HG03469 (cell line): ENCODE data around the gene SERPINB1.

ENCODE experiments used
- ATAC-seq: cut with Tn5 transposase; IDR thresholded peaks from one replicate; pipeline ENCODE4 v1.9.1; 2021; ENCODE audit warnings: mild to moderate bottlenecking, moderate library complexity, moderate number of reproducible peaks; ENCODE audit not compliant: unreplicated experiment

The SERPINB1 gene

DNA sequence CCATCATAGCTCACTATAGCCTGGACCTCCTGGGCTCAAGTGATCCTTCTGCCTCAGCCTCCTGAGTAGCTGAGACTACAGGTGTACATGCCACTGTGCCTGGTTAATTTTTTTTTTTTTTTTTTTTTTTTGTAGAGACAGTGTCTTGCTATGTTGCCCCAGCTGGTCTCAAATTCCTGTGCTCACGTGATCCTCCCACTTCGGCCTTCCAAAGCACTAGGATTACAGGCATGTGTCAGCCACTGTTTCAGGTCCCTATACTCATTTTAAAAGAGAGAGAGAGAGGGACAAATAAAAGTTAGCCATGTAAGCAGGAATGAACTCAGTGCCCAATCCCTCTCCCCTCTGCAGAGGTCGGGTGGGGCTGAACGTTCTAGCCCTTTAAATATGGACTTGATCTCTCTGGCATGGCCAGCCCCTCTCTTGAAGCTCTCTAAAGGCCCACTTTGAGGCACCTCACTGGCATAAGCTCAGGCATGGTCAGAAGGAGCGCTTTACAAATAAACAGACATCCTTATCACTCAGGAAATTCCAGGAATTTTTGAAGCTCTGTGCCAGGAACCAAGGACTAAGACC lies 9.0 kb upstream of the SERPINB1 start:
- ATAC-seq = no peak

DNA sequence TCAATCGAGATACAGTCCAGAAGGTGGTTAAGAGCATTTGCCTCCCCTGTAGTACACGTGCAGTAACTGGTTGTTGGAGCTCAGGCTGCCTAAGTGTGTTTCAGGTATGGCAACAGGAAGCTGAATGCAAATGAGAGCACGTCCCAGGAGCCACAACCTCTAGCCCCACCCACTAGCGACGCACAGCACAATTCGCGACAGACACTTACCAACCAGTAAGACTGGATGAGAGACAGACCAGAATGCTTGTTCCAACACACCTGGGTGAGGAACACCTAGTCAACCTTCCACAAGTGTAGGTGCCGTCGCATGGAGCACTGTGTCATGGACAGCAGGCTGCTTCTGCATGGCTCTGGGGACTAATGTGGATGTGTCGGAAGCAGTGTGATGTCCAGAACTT lies 7.2 kb upstream of the SERPINB1 start:
- no peak for ATAC-seq

DNA sequence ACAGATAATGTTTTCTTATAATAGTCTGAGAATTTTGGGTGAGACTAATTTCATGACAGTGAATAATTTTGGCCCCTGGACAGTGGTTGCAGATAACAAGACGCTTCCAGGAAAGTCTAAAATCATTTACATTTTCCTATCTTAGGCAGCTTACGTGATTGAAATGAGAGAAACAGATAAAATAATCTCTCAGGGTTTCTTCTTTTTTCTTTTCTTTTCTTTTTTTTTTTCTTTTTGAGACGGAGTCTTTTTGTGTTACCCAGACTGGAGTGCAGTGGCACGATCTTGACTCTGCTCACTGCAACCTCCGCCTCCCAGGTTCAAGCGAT lies 4.2 kb upstream of the SERPINB1 start:
- no peak for ATAC-seq

- ATAC-seq = no peak
Observed at GRCh38 chr6:2844008-2844407, 2.3 kb upstream of the SERPINB1 start.

DNA sequence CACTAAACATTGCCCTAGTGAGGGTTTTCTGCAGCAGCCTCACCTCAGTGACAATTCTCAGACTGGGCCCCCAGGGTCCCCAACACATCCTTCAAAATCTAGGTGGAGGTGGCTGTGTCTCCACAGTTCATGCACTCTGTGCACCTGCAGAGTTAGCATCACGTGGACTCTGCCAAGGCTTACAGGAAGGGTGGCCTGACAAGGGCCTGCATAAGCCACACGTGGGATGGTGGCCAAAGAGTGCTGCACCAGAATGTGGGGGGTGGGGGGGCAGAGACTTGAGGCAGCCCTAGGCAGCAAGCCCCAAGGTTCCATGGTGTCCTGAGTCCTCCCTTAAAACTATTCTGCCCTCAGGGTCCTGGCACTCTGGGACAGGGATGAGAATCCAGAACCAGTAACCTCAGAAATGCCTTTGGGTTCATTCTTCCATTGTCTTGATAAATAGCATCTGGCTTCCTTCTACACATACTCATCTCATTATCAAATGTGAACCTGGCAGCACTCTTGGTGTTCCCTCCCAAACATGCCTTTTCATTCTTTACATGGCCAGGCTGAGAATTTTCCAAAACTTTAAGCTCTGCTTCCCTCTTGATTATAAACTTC lies 1.6 kb upstream of the SERPINB1 start:
- no peak for ATAC-seq

DNA sequence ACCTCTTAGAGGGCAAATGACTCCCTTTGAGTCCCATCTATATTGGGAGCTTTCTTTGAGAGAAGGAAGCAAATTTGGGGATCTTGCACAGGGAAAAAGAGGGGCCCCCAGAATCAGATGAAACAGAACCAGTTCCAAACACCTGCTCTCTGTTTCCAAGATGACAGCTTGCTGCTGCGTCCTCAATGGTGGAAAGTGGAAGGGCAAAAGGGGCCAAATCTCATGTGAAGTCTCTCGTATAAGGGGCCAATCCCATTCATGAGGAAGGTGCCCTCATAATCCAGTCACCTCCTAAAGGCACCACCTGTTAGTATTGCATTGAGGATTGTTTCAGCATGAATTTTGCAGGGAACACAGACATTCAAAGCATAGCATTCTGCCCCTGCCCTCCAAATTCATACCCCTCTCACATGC lies 483 bp upstream of the SERPINB1 start:
- no peak for ATAC-seq

DNA sequence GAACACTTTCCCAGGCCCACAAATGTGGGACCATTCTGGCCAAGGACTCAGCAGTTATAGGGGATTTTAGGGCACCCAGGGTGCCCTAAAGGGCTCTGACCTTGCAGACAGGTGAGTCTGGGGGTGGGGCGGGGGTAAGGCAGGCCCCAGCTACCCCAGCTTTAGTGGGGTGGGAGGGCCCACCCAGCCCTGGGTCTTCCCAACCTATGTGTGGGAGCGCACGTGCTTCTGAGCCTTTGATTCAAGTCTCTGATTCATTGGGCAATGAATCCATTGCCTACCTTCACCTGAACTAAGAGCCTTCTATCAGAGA lies 958 bp downstream of the SERPINB1 start:
- no peak for ATAC-seq

DNA sequence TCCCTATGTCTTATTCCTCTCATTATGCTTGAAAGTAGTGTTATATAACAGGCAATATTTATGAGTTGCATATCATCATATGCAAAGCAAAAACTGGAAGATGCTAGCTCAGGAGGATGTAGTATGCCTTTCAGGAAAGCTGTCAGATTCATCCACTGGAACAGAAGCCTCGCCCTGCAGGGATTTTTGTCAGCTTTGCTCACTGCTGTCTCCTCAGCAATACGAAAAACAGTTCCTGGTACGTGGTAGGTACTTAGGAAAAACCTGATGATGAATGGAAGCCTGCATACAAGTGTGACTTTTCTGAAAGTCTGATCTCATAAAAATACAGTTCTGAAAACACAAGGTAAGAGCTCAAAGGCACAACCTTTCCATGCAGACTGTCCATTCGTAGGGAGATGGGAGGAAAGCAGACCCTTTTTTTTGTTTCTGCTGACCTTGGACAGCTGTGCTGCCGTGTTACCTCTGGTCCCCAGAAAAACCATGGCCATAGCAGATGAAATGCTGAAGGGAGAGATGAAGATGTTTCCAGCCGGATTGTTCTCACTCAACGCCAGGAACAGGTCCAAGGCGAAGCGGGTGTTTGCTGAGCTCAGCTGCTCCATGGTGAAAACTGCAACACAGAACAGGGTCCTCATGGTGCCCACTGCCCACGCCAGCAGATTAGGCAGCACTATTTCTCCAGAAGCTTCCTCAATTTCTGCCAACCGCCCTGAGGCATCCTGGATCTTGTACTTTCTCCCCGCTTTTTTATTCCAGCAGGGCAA lies 1.5 kb downstream of the SERPINB1 start:
- ATAC-seq = no peak

- ATAC-seq = no peak
Observed at GRCh38 chr6:2839195-2839981, 2.3 kb downstream of the SERPINB1 start.

DNA sequence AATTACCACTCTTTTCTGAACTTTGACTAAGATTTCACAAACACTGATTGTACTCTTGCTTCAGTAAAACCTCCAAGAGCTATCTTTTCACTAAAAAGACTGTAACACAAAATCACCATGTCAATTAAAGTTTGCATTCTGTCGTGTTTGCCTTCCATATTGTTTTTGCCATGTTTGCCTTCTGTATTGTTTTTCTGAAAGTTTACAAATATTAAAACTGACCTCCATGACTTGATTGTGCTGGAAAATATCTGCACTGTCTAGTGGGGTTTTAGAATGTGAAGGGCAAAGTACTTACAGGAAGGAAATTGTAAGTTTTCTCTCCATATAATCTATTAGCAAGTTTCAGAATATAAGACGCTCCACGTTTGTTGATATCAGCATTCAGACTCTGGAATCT lies 3.4 kb downstream of the SERPINB1 start:
- ATAC-seq = no peak

DNA sequence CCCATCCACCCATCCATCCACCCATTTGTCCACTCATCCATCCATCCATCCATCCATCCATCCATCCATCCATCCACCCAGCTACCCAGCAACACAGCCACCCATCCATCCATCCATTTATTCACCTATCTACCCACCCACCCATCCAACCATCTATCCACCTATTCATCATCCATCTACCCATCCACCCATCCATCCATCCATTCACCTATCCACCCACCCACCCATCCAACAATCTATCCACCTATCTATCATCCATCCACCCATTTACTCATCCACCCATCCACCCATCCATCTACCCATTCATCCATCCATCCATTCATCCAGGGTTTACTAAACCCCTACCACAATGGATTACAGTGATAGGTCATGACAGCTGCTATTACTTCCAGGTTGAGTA lies 7.4 kb downstream of the SERPINB1 start:
- no peak for ATAC-seq

DNA sequence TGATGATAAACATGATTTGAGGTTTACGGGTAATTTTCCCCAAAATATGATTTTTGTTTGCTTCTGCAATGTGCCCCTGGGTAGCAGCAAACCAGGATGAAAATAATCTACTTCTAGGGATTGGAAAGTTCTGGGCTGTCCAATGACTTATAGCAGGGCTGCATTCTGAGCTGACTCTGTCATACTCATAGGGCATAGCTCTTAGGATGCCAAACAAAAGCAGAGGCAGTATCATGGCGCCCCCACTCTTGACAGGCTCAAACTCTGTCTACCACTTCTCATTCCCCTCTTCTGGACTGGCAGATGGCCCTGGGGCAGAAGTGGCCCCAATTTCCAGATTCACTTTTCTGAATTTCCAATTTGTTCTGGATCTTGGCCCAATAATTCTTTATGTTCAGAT lies 10.3 kb downstream of the SERPINB1 start:
- ATAC-seq = no peak

DNA sequence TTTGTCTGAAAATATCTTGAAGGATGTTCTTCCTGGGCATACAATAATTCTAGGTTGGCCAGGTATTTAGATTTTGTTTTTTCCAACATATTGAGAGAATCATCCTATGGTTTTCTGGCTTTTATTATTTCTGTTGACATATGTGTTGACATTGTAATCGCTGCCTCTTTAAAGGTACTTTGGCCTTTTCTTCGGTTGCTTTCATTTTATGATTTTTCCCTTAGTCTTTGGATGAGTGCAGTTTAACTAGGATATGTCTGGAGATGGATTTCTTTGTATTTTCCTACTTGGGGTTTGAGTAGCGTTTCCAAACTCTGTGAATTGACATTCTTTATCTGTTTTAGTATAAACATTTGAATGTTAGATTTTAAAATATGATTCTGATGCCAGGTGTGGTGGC lies 11.5 kb downstream of the SERPINB1 start:
- ATAC-seq = no peak

DNA sequence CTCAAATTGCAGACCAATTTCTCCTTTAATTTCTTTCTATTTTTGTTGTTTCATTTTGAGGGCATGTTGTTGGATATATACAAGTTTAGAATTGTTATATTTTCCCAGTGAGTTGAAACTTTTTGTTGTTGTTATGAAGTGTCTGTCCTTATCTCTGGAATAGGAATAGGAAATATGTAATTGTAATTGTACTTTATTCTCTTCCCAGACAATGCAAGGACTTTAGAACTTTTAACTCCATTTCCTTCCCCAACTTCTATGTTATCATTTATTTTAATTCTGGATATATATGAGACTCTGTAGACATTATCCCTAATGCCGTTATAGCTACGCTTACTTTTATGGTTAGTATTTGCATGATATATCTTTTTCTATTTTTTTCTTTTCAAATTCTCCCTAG lies 12.4 kb downstream of the SERPINB1 start:
- ATAC-seq = no peak

DNA sequence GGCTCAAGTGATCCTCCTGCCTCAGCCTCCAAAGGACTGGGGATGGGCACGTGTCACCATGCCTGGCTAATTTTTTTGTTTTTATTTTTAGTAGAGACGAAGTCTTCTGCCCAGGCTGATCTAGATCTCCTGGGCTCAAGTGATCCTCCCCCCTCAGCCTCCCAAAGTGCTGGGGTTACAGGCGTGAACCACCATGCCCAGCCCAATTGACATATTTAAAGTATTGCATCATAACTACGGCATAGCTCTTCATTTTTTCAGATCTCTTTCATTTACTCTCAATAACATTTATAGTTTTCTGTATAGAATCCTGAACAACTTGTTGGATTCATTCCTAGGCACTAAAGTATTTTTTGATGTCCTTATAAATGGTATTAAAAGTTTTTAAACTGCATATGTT lies 13.0 kb downstream of the SERPINB1 start:
- ATAC-seq = no peak

- ATAC-seq = no peak
Observed at GRCh38 chr6:2827142-2827541, 14.5 kb downstream of the SERPINB1 start.

DNA sequence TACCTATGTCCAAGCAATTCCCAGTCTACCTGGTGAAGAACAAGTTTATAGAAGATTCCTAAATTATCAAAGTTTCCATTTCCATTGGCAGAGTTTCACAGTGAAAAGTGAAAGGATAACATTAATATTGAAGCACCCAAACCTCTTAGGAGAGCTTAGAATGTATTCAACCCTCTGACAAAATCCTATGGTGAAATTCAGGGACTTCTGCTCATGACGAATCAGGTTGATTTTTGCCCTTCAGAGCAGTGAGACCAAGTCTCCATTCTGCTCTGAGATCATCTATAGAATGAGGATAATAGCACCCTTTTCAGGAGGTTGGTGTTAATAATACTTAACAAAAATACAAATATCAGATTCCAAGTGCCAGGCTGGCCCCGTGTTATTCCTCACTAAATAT lies 15.5 kb downstream of the SERPINB1 start:
- no peak for ATAC-seq

DNA sequence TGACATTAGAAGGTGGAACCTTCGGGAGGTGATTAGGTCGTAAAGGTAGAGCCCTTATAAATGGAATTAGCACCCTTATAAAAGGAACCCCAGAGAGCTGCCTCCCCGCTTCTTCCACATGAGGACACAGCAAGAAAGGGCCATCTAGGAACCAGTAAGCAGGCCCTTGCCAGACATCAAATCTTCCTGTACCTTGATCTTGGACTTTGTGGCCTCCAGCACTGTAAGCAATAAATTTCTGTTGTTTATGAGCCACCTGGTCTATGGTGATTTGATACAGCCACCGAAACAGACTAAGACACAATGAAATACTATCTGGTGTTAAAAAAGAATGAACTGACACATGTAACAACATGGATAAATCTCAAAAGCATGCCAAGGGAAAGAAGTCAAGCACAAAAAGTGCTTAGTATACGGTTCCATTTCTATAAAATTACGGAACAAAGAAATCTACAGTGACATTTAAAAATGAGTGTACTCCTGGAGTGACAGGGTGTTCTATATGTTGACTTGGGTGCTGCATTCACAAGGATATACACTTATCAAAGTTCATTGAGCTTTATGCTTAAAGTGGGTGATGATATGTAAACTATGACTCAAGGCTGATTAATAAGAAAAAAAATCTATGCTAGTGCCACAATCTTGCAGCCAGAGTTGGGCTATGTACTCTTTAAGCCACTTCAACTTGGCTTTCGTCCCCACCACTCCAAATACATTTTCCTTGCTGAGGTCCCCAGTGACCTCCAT lies 18.4 kb downstream of the SERPINB1 start:
- ATAC-seq = no peak

DNA sequence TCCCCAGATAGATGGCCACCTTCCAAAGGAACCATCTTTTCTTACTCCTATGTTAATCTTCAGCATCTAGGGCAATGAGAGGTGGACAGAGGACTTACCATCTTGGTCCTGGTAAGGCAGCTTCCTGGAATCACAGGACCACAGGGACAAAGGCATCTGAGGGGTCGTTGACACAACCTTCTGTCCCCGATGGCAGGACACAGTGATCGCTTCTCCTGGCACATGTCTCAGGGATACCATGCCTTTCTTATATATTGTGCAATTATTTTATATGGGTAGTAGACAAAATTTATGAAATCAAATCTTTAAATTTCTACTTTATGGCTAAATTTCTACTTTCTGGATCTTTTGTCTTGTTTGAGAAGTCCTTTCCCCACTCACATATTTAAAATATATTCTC lies 20.1 kb downstream of the SERPINB1 start:
- no peak for ATAC-seq

GRCh38 chr6:2820415-2820814 lies 21.2 kb downstream of the SERPINB1 start:
- ATAC-seq = no peak

DNA sequence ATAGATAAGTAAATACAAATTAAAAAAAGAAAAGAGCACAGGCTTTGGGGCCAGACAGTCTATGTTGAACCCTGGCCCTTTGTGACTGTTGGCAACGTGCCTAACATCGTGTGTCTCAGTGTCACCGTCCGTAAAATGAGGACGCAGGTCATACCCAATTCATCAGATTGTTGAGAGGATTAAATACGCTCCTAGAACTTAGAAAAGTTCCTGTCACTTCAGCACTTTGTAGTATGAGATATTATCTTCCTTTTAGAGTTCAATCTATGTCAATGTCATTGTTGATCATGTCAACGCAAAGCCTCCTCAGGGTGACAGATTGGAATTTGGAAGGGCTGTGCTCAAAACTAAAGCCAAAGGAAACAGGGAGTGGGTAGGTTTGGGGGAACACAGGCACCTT lies 21.7 kb downstream of the SERPINB1 start:
- no peak for ATAC-seq
